ENCODE data around the gene ISYNA1. TPM values are rescaled to one million over a fixed set of nuclear protein-coding genes. Genes with fewer than 3 reads are reported as not detected.

The ISYNA1 gene
- total RNA-seq, 1 donor from 2014 or later: 18.3 TPM

Small RNAs within 50 kb of the gene (microRNA-seq; reads per million reads assigned to microRNA genes)
- not detected for gene MIR3189 (ENCODE audit: borderline number of aligned reads)

Other genes starting within 250 kb of the ISYNA1 start
- gene MPV17L2, start 244.9 kb downstream of the ISYNA1 start, total RNA-seq: 10.7 TPM
- 3.0 TPM for gene RAB3A, start 234.1 kb downstream of the ISYNA1 start, total RNA-seq
- gene PDE4C, start 211.7 kb downstream of the ISYNA1 start, total RNA-seq: not detected
- gene IQCN, start 163.7 kb downstream of the ISYNA1 start, total RNA-seq: 2.8 TPM
- gene JUND, start 156.5 kb downstream of the ISYNA1 start, total RNA-seq: 320 TPM
- gene LSM4, start 115.1 kb downstream of the ISYNA1 start, total RNA-seq: 68.4 TPM
- 48.7 TPM for gene PGPEP1, start 97.5 kb downstream of the ISYNA1 start, total RNA-seq
- gene GDF15, start 52.0 kb downstream of the ISYNA1 start, total RNA-seq: 5.9 TPM
- 19.3 TPM for gene LRRC25, start 40.5 kb downstream of the ISYNA1 start, total RNA-seq
- gene SSBP4, start 18.7 kb downstream of the ISYNA1 start, total RNA-seq: 63.3 TPM
- 38.4 TPM for gene ELL, start 83.9 kb upstream of the ISYNA1 start, total RNA-seq
- 176 TPM for gene FKBP8, start 105.4 kb upstream of the ISYNA1 start, total RNA-seq
- gene KXD1, start 119.7 kb upstream of the ISYNA1 start, total RNA-seq: 90.9 TPM
- 959 TPM for gene UBA52, start 133.7 kb upstream of the ISYNA1 start, total RNA-seq
- gene REX1BD, start 150.7 kb upstream of the ISYNA1 start, total RNA-seq: 52.7 TPM
- gene CRLF1, start 168.7 kb upstream of the ISYNA1 start, total RNA-seq: 30.7 TPM
- 2.0 TPM for gene TMEM59L, start 174.7 kb upstream of the ISYNA1 start, total RNA-seq
- gene KLHL26, start 198.9 kb upstream of the ISYNA1 start, total RNA-seq: 17.1 TPM
- gene CRTC1, start 245.5 kb upstream of the ISYNA1 start, total RNA-seq: 13.9 TPM

Data from mesenteric fat pad (tissue), 1 donor.